ENCODE data around the gene GPR68.

GPR68 gene

DNA sequence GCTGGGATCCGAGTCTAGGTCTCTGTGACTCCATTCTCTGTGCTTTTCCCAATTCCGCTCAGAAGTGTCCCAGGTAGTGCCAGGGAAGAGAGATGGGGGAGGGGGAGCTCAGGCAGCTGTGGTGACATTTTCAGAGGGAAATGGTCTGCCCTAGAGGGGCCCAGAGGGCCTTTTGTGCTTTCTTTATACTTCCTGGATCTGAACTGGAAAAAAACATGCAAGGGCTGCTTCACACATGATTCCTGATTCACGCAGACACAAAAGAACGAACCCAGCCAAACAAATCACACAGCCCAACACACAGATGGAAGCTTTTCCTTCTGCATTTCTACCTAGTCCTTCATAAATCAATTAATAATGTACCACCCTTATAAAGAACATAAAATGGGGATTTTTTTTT is 26.5 kb downstream of the GPR68 start:
- DNase-seq: no peak
- H3K4me2 ChIP-seq (ENCODE audit: low read depth, low read length): no peak overlapping the region
- H3K27me3 ChIP-seq (replicated peaks; ENCODE audit: insufficient read depth, low read length): no peaks in the 10 kb centered on the region
- H2AFZ ChIP-seq (ENCODE audit: low read length): no peak overlapping the region
- H3K4me1 ChIP-seq (ENCODE audit: low read length): no peaks in the 10 kb centered on the region
- no peaks in the 10 kb centered on the region for H3K79me2 ChIP-seq (ENCODE audit: low read length)
- H3K9me2 ChIP-seq (replicated peaks; ENCODE audit: insufficient read depth, low read length): no peaks in the 10 kb centered on the region
- no peak overlapping the region for H3K4me3 ChIP-seq (ENCODE audit: low read length)
- H3K9me3 ChIP-seq (replicated peaks; ENCODE audit: insufficient read depth, low read length): no peaks in the 10 kb centered on the region
- TF ChIP-seq EZH2phosphoT487 (IDR thresholded peaks at IDR 0.05; ENCODE audit: low read length): no peak
- TF ChIP-seq, protein P1, sequence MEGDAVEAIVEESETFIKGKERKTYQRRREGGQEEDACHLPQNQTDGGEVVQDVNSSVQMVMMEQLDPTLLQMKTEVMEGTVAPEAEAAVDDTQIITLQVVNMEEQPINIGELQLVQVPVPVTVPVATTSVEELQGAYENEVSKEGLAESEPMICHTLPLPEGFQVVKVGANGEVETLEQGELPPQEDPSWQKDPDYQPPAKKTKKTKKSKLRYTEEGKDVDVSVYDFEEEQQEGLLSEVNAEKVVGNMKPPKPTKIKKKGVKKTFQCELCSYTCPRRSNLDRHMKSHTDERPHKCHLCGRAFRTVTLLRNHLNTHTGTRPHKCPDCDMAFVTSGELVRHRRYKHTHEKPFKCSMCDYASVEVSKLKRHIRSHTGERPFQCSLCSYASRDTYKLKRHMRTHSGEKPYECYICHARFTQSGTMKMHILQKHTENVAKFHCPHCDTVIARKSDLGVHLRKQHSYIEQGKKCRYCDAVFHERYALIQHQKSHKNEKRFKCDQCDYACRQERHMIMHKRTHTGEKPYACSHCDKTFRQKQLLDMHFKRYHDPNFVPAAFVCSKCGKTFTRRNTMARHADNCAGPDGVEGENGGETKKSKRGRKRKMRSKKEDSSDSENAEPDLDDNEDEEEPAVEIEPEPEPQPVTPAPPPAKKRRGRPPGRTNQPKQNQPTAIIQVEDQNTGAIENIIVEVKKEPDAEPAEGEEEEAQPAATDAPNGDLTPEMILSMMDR (IDR thresholded peaks at IDR 0.05; ENCODE audit: low read length): no peak
- TF ChIP-seq EZH2 (optimal IDR thresholded peaks at IDR 0.05; ENCODE audit: low read depth, low read length): no peak
- no peaks in the 10 kb centered on the region for H3K36me3 ChIP-seq (replicated peaks; ENCODE audit: insufficient read depth, low read length)
- H4K20me1 ChIP-seq (ENCODE audit: insufficient read depth, low read length): no peaks in the 10 kb centered on the region
- no peak overlapping the region for H3K9ac ChIP-seq (ENCODE audit: low read length)
- H3K27ac ChIP-seq (ENCODE audit: low read length): no peak overlapping the region
- no peaks in the 10 kb centered on the region for H3F3A ChIP-seq (ENCODE audit: insufficient read depth, low read length)

DNA sequence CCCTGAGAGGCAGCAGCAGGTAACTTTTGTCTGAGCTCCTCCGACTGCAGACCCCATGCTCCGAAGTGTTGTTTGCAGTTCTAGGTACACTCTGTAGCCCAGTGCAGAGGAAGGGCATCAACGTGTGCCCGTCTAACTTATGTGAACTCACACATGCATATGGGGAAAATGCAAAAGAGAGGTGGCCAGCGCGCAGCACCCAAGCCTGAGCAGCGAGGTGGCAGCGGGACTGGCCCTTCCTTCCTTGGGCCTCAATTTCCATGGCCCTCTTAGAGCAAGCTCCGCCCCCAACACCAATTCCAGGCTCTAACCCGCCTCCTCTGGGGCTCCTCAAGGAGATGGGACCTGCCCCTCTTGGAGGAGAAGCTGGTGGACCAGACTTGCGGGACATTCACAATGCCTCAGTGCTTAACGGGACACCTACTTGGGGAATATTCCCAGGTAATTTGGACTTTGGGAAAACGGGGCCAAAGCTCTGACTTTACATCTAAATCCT is 27.7 kb downstream of the GPR68 start:
- Histone ChIP-seq H4K20me1 (ENCODE audit: insufficient read depth, low read length) (no peaks in the 10 kb centered on the region), H3K9me2 (replicated peaks; ENCODE audit: insufficient read depth, low read length) (no peaks in the 10 kb centered on the region), H3K36me3 (replicated peaks; ENCODE audit: insufficient read depth, low read length) (no peaks in the 10 kb centered on the region), H3K27ac (ENCODE audit: low read length) (no peak overlapping the region), H3K4me3 (ENCODE audit: low read length) (no peak overlapping the region), H3K27me3 (replicated peaks; ENCODE audit: insufficient read depth, low read length) (no peaks in the 10 kb centered on the region), H2AFZ (ENCODE audit: low read length) (no peak overlapping the region), H3K9me3 (replicated peaks; ENCODE audit: insufficient read depth, low read length) (no peaks in the 10 kb centered on the region), H3K4me2 (ENCODE audit: low read depth, low read length) (no peak overlapping the region), H3F3A (ENCODE audit: insufficient read depth, low read length) (no peaks in the 10 kb centered on the region), H3K9ac (ENCODE audit: low read length) (no peak overlapping the region), H3K79me2 (ENCODE audit: low read length) (no peaks in the 10 kb centered on the region), H3K4me1 (ENCODE audit: low read length) (no peaks in the 10 kb centered on the region)
- TF ChIP-seq, protein P1 (IDR thresholded peaks at IDR 0.05; ENCODE audit: low read length): no peak
- TF ChIP-seq EZH2phosphoT487 (IDR thresholded peaks at IDR 0.05; ENCODE audit: low read length) (no peak), EZH2 (optimal IDR thresholded peaks at IDR 0.05; ENCODE audit: low read depth, low read length) (no peak)
- DNase-seq: no peak

DNA sequence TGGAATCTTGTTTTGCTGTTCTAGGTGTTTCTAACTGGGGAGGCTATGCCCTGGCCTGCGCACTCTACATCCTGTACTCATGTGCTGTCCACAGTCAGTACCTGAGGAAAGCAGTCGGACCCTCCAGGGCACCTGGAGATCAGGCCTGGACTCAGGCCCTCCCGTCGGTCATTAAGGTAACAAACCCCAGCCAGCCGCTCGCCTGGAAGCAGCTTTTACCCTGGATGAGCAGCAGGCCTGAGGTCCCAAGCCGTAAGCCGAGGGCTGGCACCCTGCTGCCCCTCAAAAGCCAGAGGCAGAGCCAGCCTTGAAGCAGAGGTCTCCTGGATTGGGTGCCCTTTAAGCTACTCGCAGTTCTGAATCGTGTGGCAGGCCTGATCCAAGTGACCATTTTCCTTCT is 29.1 kb downstream of the GPR68 start:
- no peaks in the 10 kb centered on the region for H3K27me3 ChIP-seq (replicated peaks; ENCODE audit: insufficient read depth, low read length)
- H4K20me1 ChIP-seq (ENCODE audit: insufficient read depth, low read length): no peaks in the 10 kb centered on the region
- no peaks in the 10 kb centered on the region for H3F3A ChIP-seq (ENCODE audit: insufficient read depth, low read length)
- H3K36me3 ChIP-seq (replicated peaks; ENCODE audit: insufficient read depth, low read length): no peaks in the 10 kb centered on the region
- TF ChIP-seq EZH2 (optimal IDR thresholded peaks at IDR 0.05; ENCODE audit: low read depth, low read length): no peak
- no peak for TF ChIP-seq EZH2phosphoT487 (IDR thresholded peaks at IDR 0.05; ENCODE audit: low read length)
- H3K4me2 ChIP-seq (ENCODE audit: low read depth, low read length): no peak overlapping the region
- H3K4me3 ChIP-seq (ENCODE audit: low read length): no peak overlapping the region
- no peaks in the 10 kb centered on the region for H3K9me3 ChIP-seq (replicated peaks; ENCODE audit: insufficient read depth, low read length)
- H3K27ac ChIP-seq (ENCODE audit: low read length): no peak overlapping the region
- H3K4me1 ChIP-seq (ENCODE audit: low read length): no peaks in the 10 kb centered on the region
- H3K9me2 ChIP-seq (replicated peaks; ENCODE audit: insufficient read depth, low read length): no peaks in the 10 kb centered on the region
- H2AFZ ChIP-seq (ENCODE audit: low read length): no peak overlapping the region
- H3K79me2 ChIP-seq (ENCODE audit: low read length): no peaks in the 10 kb centered on the region
- no peak overlapping the region for H3K9ac ChIP-seq (ENCODE audit: low read length)
- DNase-seq: no peak

DNA sequence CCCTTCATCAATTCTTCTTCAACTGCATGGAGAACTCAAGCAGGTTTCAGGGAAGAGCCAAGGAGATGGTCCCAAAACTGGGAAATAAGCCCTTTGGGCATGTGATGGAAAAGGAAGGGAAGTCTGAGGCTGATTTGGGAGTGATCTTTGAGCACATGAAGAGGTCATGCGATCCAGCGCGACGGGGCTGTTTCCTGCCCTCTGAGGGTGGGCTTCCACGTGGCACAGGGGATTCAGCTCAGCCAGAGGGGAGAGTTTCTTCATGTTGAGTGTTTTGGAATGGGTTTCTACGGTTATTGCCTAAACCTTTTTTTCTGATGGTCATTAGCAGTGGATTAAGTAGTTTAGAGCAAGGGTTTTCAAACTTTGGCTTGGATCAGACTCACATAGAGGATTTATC is 30.2 kb downstream of the GPR68 start:
- TF ChIP-seq EZH2phosphoT487 (IDR thresholded peaks at IDR 0.05; ENCODE audit: low read length): no peak
- no peaks in the 10 kb centered on the region for H3K9me2 ChIP-seq (replicated peaks; ENCODE audit: insufficient read depth, low read length)

More for the DNA sequence above, 30.2 kb downstream of the GPR68 start:
- Histone ChIP-seq H3K36me3 (replicated peaks; ENCODE audit: insufficient read depth, low read length) (no peaks in the 10 kb centered on the region), H3K4me2 (ENCODE audit: low read depth, low read length) (no peak overlapping the region), H3K9me3 (replicated peaks; ENCODE audit: insufficient read depth, low read length) (no peaks in the 10 kb centered on the region), H3K9ac (ENCODE audit: low read length) (no peak overlapping the region), H3K4me3 (ENCODE audit: low read length) (no peak overlapping the region), H4K20me1 (ENCODE audit: insufficient read depth, low read length) (no peaks in the 10 kb centered on the region), H3K27ac (ENCODE audit: low read length) (no peak overlapping the region), H3K79me2 (ENCODE audit: low read length) (no peaks in the 10 kb centered on the region), H3K4me1 (ENCODE audit: low read length) (no peaks in the 10 kb centered on the region), H3K27me3 (replicated peaks; ENCODE audit: insufficient read depth, low read length) (no peaks in the 10 kb centered on the region), H2AFZ (ENCODE audit: low read length) (no peak overlapping the region), H3F3A (ENCODE audit: insufficient read depth, low read length) (no peaks in the 10 kb centered on the region)
- DNase-seq: no peak
